ENCODE data around the gene TPX2.

TPX2 gene

GRCh38 chr20:31738729-31739549, at the start of gene TPX2:
Gene TPX2 (plus strand): TSS chr20:31739290. CDS start chr20:31757477, 18,187 bp downstream.
- peak; percentile 71 for DNase-seq (ENCODE audit: low read depth, low spot score)

- DNase-seq (ENCODE audit: low read depth, low spot score): no peak
Measured at GRCh38 chr20:31690124-31690666, 48.9 kb upstream of the TPX2 start.

- DNase-seq (ENCODE audit: low read depth, low spot score): no peak
Measured at GRCh38 chr20:31691646-31692275, 47.3 kb upstream of the TPX2 start.

- no peak for DNase-seq (ENCODE audit: low read depth, low spot score)
Measured at GRCh38 chr20:31693402-31693801, 45.7 kb upstream of the TPX2 start.

GRCh38 chr20:31693987-31694661, 45.0 kb upstream of the TPX2 start:
- DNase-seq (ENCODE audit: low read depth, low spot score): no peak

GRCh38 chr20:31694842-31695593, 44.1 kb upstream of the TPX2 start:
- no peak for DNase-seq (ENCODE audit: low read depth, low spot score)

- no peak for DNase-seq (ENCODE audit: low read depth, low spot score)
Measured at GRCh38 chr20:31695849-31696804, 43.0 kb upstream of the TPX2 start.

- no peak for DNase-seq (ENCODE audit: low read depth, low spot score)
Measured at GRCh38 chr20:31698243-31698802, 40.8 kb upstream of the TPX2 start.

GRCh38 chr20:31698803-31699718, 40.0 kb upstream of the TPX2 start:
- no peak for DNase-seq (ENCODE audit: low read depth, low spot score)

- no peak for DNase-seq (ENCODE audit: low read depth, low spot score)
Measured at GRCh38 chr20:31699801-31700728, 39.0 kb upstream of the TPX2 start.

GRCh38 chr20:31700747-31701146, 38.3 kb upstream of the TPX2 start:
- DNase-seq (ENCODE audit: low read depth, low spot score): no peak

- no peak for DNase-seq (ENCODE audit: low read depth, low spot score)
Measured at GRCh38 chr20:31701591-31701990, 37.5 kb upstream of the TPX2 start.

GRCh38 chr20:31704225-31705119, 34.6 kb upstream of the TPX2 start:
- DNase-seq (ENCODE audit: low read depth, low spot score): no peak

- DNase-seq (ENCODE audit: low read depth, low spot score): no peak
Measured at GRCh38 chr20:31705191-31705590, 33.9 kb upstream of the TPX2 start.

GRCh38 chr20:31705598-31706597, 33.2 kb upstream of the TPX2 start:
- DNase-seq (ENCODE audit: low read depth, low spot score): no peak
